PFSK-1 (cell line): ENCODE measurements around the gene NAT8.

Experiments used
- FOXP2 ChIP-seq: optimal IDR thresholded peaks from 2 replicates; pipeline ENCODE3; 2011; ENCODE audit warnings: borderline replicate concordance, control low read depth, inconsistent platforms; ENCODE audit not compliant: insufficient read depth; ENCODE audit errors: extremely low read length, extremely low read depth
- POLR2AphosphoS5 ChIP-seq: IDR thresholded peaks from 2 replicates; pipeline ENCODE4 v1.6.1; 2012; ENCODE audit warnings: low read depth, mild to moderate bottlenecking, control low read depth, low read length, moderate library complexity
- SIN3A ChIP-seq: IDR thresholded peaks from 2 replicates; pipeline ENCODE4 v1.6.1; 2012; ENCODE audit warnings: mild to moderate bottlenecking, low read length, moderate library complexity, borderline replicate concordance; ENCODE audit not compliant: insufficient read depth
- TAF1 ChIP-seq: IDR thresholded peaks from 2 replicates; pipeline ENCODE4 v1.6.1; 2012; ENCODE audit warnings: low read length, control low read depth, borderline replicate concordance; ENCODE audit not compliant: insufficient read depth
- TF ChIP-seq, protein P1 (sequence below), 2 experiments: IDR thresholded peaks; 2 replicates each; pipeline versions ENCODE4 v1.6.1 to v1.8.0; 2011 to 2012; ENCODE audit warnings: low read depth in 2 of 2, low read length in 2 of 2, control low read depth in 1 of 2, inconsistent platforms in 1 of 2, mild to moderate bottlenecking in 1 of 2, moderate library complexity in 1 of 2; ENCODE audit not compliant: insufficient read depth in 1 of 2

The NAT8 gene

GRCh38 chr2:73601780-73602179 is 40.4 kb downstream of the NAT8 start:
- TF ChIP-seq SIN3A (no peak), FOXP2 (no peak)
- TF ChIP-seq, protein P1, sequence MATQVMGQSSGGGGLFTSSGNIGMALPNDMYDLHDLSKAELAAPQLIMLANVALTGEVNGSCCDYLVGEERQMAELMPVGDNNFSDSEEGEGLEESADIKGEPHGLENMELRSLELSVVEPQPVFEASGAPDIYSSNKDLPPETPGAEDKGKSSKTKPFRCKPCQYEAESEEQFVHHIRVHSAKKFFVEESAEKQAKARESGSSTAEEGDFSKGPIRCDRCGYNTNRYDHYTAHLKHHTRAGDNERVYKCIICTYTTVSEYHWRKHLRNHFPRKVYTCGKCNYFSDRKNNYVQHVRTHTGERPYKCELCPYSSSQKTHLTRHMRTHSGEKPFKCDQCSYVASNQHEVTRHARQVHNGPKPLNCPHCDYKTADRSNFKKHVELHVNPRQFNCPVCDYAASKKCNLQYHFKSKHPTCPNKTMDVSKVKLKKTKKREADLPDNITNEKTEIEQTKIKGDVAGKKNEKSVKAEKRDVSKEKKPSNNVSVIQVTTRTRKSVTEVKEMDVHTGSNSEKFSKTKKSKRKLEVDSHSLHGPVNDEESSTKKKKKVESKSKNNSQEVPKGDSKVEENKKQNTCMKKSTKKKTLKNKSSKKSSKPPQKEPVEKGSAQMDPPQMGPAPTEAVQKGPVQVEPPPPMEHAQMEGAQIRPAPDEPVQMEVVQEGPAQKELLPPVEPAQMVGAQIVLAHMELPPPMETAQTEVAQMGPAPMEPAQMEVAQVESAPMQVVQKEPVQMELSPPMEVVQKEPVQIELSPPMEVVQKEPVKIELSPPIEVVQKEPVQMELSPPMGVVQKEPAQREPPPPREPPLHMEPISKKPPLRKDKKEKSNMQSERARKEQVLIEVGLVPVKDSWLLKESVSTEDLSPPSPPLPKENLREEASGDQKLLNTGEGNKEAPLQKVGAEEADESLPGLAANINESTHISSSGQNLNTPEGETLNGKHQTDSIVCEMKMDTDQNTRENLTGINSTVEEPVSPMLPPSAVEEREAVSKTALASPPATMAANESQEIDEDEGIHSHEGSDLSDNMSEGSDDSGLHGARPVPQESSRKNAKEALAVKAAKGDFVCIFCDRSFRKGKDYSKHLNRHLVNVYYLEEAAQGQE (IDR thresholded peaks at IDR 0.05; ENCODE audit: insufficient read depth in 1 of 2, low read depth in 2 of 2, low read length in 2 of 2), result no peak

DNA sequence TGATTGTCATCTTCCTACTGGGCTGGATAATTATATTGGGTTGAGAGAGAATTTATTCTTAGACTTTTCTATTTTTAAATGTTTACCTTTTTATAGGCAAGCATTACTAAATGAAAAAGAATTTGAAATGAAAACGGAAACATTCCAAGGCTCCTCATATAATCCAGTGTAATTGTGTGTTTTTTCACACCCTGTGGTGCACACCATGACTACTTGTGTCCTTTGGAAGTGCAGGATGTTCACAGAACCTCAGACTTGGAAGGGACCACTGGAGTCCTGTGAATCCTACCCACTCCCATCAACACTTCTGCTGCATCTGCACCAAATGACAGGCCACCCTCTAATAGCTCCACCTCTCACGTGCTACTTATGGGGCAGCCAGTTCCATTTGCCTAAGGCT is 48.0 kb downstream of the NAT8 start:
- no peak for TF ChIP-seq SIN3A
- no peak for TF ChIP-seq FOXP2
- no peak for TF ChIP-seq TAF1
- no peak for TF ChIP-seq POLR2AphosphoS5
- TF ChIP-seq, protein P1 (IDR thresholded peaks at IDR 0.05; ENCODE audit: insufficient read depth in 1 of 2, low read depth in 2 of 2, low read length in 2 of 2), result no peak

DNA sequence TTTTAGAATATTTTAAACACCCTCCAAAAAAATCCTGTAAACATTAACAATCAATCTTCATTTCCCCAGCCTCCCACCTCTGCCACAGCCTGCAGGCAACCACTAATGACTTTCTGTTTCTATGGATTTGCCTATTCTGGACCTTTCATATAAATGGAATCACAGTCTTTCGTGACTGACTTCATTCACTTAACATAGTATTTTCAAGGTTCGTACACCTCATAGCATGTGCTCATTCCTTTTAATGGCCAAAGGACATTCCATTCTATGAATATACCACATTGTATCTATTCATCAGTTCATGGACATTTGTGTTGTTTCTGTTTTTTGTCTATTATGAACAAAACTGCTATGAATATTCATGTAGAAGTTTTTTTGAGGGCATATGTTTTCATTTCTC is 48.5 kb downstream of the NAT8 start:
- TF ChIP-seq, protein P1 (IDR thresholded peaks at IDR 0.05; ENCODE audit: insufficient read depth in 1 of 2, low read depth in 2 of 2, low read length in 2 of 2), result no peak
